Panc1 (cell line): ENCODE data around the gene ME1. TPM values are rescaled to one million over a fixed set of nuclear protein-coding genes. Genes with fewer than 3 reads are reported as not detected.

Experiments used
- ATAC-seq: fragments of 200-7000 bp; cut with Tn5 transposase; 2 replicates; pipeline ENCODE4 v1.9.1; 2020; ENCODE audit warnings: mild to moderate bottlenecking, moderate library complexity
- BruUV-seq: library from RNA; stranded (reverse); fragments of 400-500 nt; replicated peaks from 2 replicates; lab custom pipeline; 2021; lab: Mats Ljungman, UMichigan
- CTCF ChIA-PET: fragments of 300-600 bp; sonication (Branson Sonifier 250); formaldehyde crosslinking; loops from one replicate; lab custom pipeline; 2022; ENCODE audit warnings: antibody characterized with exemption; lab: Charles Lee
- POLR2A ChIA-PET: fragments of 300-600 bp; sonication (Branson Sonifier 250); formaldehyde crosslinking; loops from one replicate; lab custom pipeline; 2022; ENCODE audit warnings: antibody characterized with exemption; lab: Charles Lee
- DNase-seq: peaks from one replicate; pipeline ENCODE4 v3.0.0-alpha.2; 2010; ENCODE audit warnings: low read depth, low spot score
- H3K27ac ChIP-seq: 2 replicates; pipeline ENCODE4 v1.5.1; 2011; ENCODE audit warnings: mild to moderate bottlenecking, low read length, inconsistent platforms
- H3K27me3 ChIP-seq: fragments of 200-500 bp; sonication (Bioruptor generic); 2 replicates; pipeline ENCODE4 v1.6.0; 2014; ENCODE audit warnings: low read length, inconsistent platforms; ENCODE audit not compliant: control insufficient read depth, insufficient read depth
- H3K36me3 ChIP-seq: fragments of 200-500 bp; sonication (Bioruptor generic); 2 replicates; pipeline ENCODE4 v1.5.1; 2014; ENCODE audit warnings: inconsistent platforms, mild to moderate bottlenecking, low read length, moderate library complexity; ENCODE audit not compliant: control insufficient read depth, insufficient read depth
- H3K4me1 ChIP-seq: 2 replicates; pipeline ENCODE4 v1.5.1; 2011; ENCODE audit warnings: inconsistent platforms, mild to moderate bottlenecking, low read length, moderate library complexity; ENCODE audit not compliant: control insufficient read depth, insufficient read depth
- H3K4me3 ChIP-seq, 2 experiments: 2 replicates each; pipeline ENCODE4 v1.5.1; 2011 to 2012; ENCODE audit warnings: low read depth in 2 of 2, low read length in 2 of 2, mild to moderate bottlenecking in 2 of 2, inconsistent platforms in 1 of 2, moderate library complexity in 1 of 2
- H3K9me3 ChIP-seq: fragments of 200-500 bp; sonication (Bioruptor generic); 2 replicates; pipeline ENCODE4 v1.5.1; 2014; ENCODE audit warnings: low read depth, mild to moderate bottlenecking, inconsistent platforms, low read length, moderate library complexity; ENCODE audit not compliant: control insufficient read depth, insufficient read depth
- CTCF ChIP-seq: fragments of 450-650 bp; IDR thresholded peaks from 2 replicates; pipeline ENCODE4 v1.5.1; 2017; ENCODE audit warnings: mild to moderate bottlenecking
- POLR2AphosphoS5 ChIP-seq: IDR thresholded peaks from 2 replicates; pipeline ENCODE4 v1.6.1; 2012; ENCODE audit warnings: mild to moderate bottlenecking, low read depth, low read length, moderate library complexity
- REST ChIP-seq, 2 experiments: IDR thresholded peaks; 2 replicates each; pipeline ENCODE4 v1.6.1; 2011 to 2012; ENCODE audit warnings: low read depth in 2 of 2, control low read depth in 1 of 2, low read length in 1 of 2, mild to moderate bottlenecking in 1 of 2, moderate library complexity in 1 of 2; ENCODE audit not compliant: insufficient read depth in 1 of 2
- SIN3A ChIP-seq: IDR thresholded peaks from 2 replicates; pipeline ENCODE4 v1.6.1; 2012; ENCODE audit warnings: low read depth, mild to moderate bottlenecking, low read length, moderate library complexity, borderline replicate concordance; ENCODE audit not compliant: insufficient read depth
- TCF7L2 ChIP-seq: IDR thresholded peaks from 2 replicates; pipeline ENCODE4 v1.6.1; 2011; ENCODE audit warnings: mild to moderate bottlenecking, low read depth, low read length, inconsistent platforms
- in situ Hi-C: cut with HindIII; loops from 2 replicates; pipeline ENCODE4 v1.10.0; 2016; ENCODE audit warnings: low sequenced_read_pairs, low pct_unique_long_range_greater_than_20kb
- intact Hi-C: fragments of 100-400 bp; cut with micrococcal nuclease; formaldehyde crosslinking; loops from one replicate; pipeline ENCODE4 v1.10.0; 2022; ENCODE audit not compliant: unreplicated experiment
- total RNA-seq: library from RNA; stranded (reverse); gene quantifications from one replicate; pipeline ENCODE4 v1.2.1, GENCODE V29; 2021; ENCODE audit not compliant: unreplicated experiment

Gene ME1
- total RNA-seq, 1 experiment from 2014 or later: 19.7 TPM

- intact Hi-C loops: no loop called here
- no peak for DNase-seq
- H3K4me1 ChIP-seq: no peaks in the 10 kb centered on the region
- in situ Hi-C loops: no loop called here
- TF ChIP-seq SIN3A (no peak), CTCF (no peak), TCF7L2 (no peak), POLR2AphosphoS5 (no peak), REST (IDR thresholded peaks at IDR 0.05; ENCODE audit: insufficient read depth in 1 of 2, low read depth in 2 of 2, low read length in 1 of 2) (no peak)
- H3K27ac ChIP-seq: no peak overlapping the region
- ATAC-seq: no peak
- ChIA-PET POLR2A (no interaction called here), CTCF (no interaction called here)
- H3K4me3 ChIP-seq: no peak overlapping the region
- BruUV-seq: no TSS peak
- no peaks in the 10 kb centered on the region for H3K36me3 ChIP-seq
- no peaks in the 10 kb centered on the region for H3K9me3 ChIP-seq
- H3K27me3 ChIP-seq: no peaks in the 10 kb centered on the region
These were observed 97.4 kb downstream of the ME1 start for GRCh38 chr6:83333500-83333899.

- TF ChIP-seq SIN3A (no peak), TCF7L2 (no peak), CTCF (no peak), POLR2AphosphoS5 (no peak), REST (IDR thresholded peaks at IDR 0.05; ENCODE audit: insufficient read depth in 1 of 2, low read depth in 2 of 2, low read length in 1 of 2) (no peak)
- in situ Hi-C loops (no loop called here), intact Hi-C loops (no loop called here)
- ChIA-PET POLR2A (no interaction called here), CTCF (no interaction called here)
- no peaks in the 10 kb centered on the region for H3K36me3 ChIP-seq
- no TSS peak for BruUV-seq
- H3K4me3 ChIP-seq: no peak overlapping the region
- no peaks in the 10 kb centered on the region for H3K9me3 ChIP-seq
- H3K27ac ChIP-seq: no peak overlapping the region
- H3K27me3 ChIP-seq: no peaks in the 10 kb centered on the region
- DNase-seq (no peak), ATAC-seq (no peak)
- H3K4me1 ChIP-seq: no peaks in the 10 kb centered on the region
These were observed 116.2 kb downstream of the ME1 start for GRCh38 chr6:83314693-83315092.
